OCI-LY1 (cell line): ENCODE results near the gene ADCK1.

Experiments used
- H2AFZ ChIP-seq: fragments of 200-600 bp; sonication (generic), shearing (Covaris generic); 2 replicates; pipeline ENCODE4 v1.6.0; 2014; ENCODE audit warnings: antibody characterized with exemption, mild to moderate bottlenecking, low read length
- H3F3A ChIP-seq: fragments of 200-600 bp; sonication (generic), shearing (Covaris generic); 2 replicates; pipeline ENCODE4 v1.6.0; 2014; ENCODE audit warnings: mild to moderate bottlenecking, antibody characterized with exemption, low read length, moderate library complexity; ENCODE audit not compliant: insufficient read depth
- H3K27ac ChIP-seq: fragments of 200-600 bp; sonication (generic); 2 replicates; pipeline ENCODE4 v1.5.1; 2014; ENCODE audit warnings: low read length, mixed run types, mild to moderate bottlenecking, low read depth; ENCODE audit not compliant: poor library complexity, severe bottlenecking
- H3K27me3 ChIP-seq: fragments of 200-600 bp; sonication (generic); 2 replicates; pipeline ENCODE4 v1.6.0; 2014; ENCODE audit warnings: antibody characterized with exemption, mild to moderate bottlenecking, low read length, moderate library complexity; ENCODE audit not compliant: insufficient read depth
- H3K36me3 ChIP-seq: fragments of 200-600 bp; sonication (generic); 2 replicates; pipeline ENCODE4 v1.6.1; 2014; ENCODE audit warnings: mild to moderate bottlenecking, antibody characterized with exemption, low read length, moderate library complexity, mixed read lengths; ENCODE audit not compliant: insufficient read depth
- H3K4me1 ChIP-seq: fragments of 200-600 bp; sonication (generic); 2 replicates; pipeline ENCODE4 v1.5.1; 2014; ENCODE audit warnings: mild to moderate bottlenecking, low read length, moderate library complexity; ENCODE audit not compliant: insufficient read depth, severe bottlenecking
- H3K4me2 ChIP-seq: fragments of 200-600 bp; sonication (generic), shearing (Covaris generic); 2 replicates; pipeline ENCODE4 v1.6.1; 2014; ENCODE audit warnings: low read length
- H3K4me3 ChIP-seq: fragments of 200-600 bp; sonication (generic); 2 replicates; pipeline ENCODE4 v1.5.1; 2014; ENCODE audit warnings: low read length, low read depth, mild to moderate bottlenecking, mixed read lengths; ENCODE audit not compliant: poor library complexity, severe bottlenecking
- H3K79me2 ChIP-seq: fragments of 200-600 bp; shearing (Covaris generic); 2 replicates; pipeline ENCODE4 v1.6.1; 2016; ENCODE audit warnings: mixed run types, low read length, mixed read lengths; ENCODE audit not compliant: insufficient read depth
- H3K9ac ChIP-seq: fragments of 200-600 bp; sonication (generic), shearing (Covaris generic); 2 replicates; pipeline ENCODE4 v1.6.1; 2014; ENCODE audit warnings: mild to moderate bottlenecking, low read length, mixed read lengths
- H3K9me2 ChIP-seq: fragments of 200-600 bp; sonication (generic), shearing (Covaris generic); 2 replicates; pipeline ENCODE4 v1.6.1; 2014; ENCODE audit warnings: low read depth, mild to moderate bottlenecking, low read length, mixed read lengths
- H3K9me3 ChIP-seq: fragments of 200-600 bp; shearing (Covaris generic); 2 replicates; pipeline ENCODE4 v1.6.1; 2014; ENCODE audit warnings: low read length, mixed read lengths
- H4K20me1 ChIP-seq: fragments of 200-600 bp; sonication (generic), shearing (Covaris generic); 2 replicates; pipeline ENCODE4 v1.6.0; 2016; ENCODE audit warnings: mild to moderate bottlenecking, low read length; ENCODE audit not compliant: insufficient read depth
- CTCF ChIP-seq: fragments of 200-600 bp; sonication (generic), shearing (Covaris generic); IDR thresholded peaks from 2 replicates; pipeline ENCODE4 v1.5.1; 2017; ENCODE audit warnings: mild to moderate bottlenecking, antibody characterized with exemption, low read length, moderate library complexity, mixed read lengths
- EZH2 ChIP-seq: fragments of 200-600 bp; sonication (generic), shearing (Covaris generic); IDR thresholded peaks from 2 replicates; pipeline ENCODE4 v1.8.0; 2017; ENCODE audit warnings: borderline replicate concordance, mixed run types, mild to moderate bottlenecking, antibody characterized with exemption, low read length, moderate library complexity, mixed read lengths

The ADCK1 gene

GRCh38 chr14:77848031-77848430, 48.1 kb downstream of the ADCK1 start:
- H3K27ac ChIP-seq = no peak overlapping the region
- H3K27me3 ChIP-seq = no peaks in the 10 kb centered on the region
- no peaks in the 10 kb centered on the region; the same call in 1 of the 2 replicates for H3K36me3 ChIP-seq
- no peak overlapping the region for H3K4me2 ChIP-seq
- H4K20me1 ChIP-seq = no peaks in the 10 kb centered on the region
- H3K4me1 ChIP-seq = no peaks in the 10 kb centered on the region
- TF ChIP-seq EZH2 (no peak), CTCF (no peak)
- H2AFZ ChIP-seq = no peak overlapping the region
- H3K9me3 ChIP-seq = no peaks in the 10 kb centered on the region
- no peaks in the 10 kb centered on the region for H3K9me2 ChIP-seq
- H3K4me3 ChIP-seq = no peak overlapping the region
- no peaks in the 10 kb centered on the region for H3K79me2 ChIP-seq
- no peaks in the 10 kb centered on the region for H3F3A ChIP-seq
- H3K9ac ChIP-seq = no peak overlapping the region

- H3F3A ChIP-seq = no peaks in the 10 kb centered on the region
Observed at GRCh38 chr14:77849711-77850110, 49.8 kb downstream of the ADCK1 start.

GRCh38 chr14:77853919-77854318, 54.0 kb downstream of the ADCK1 start:
- H3K27ac ChIP-seq = no peak overlapping the region
- no peak for TF ChIP-seq EZH2
- TF ChIP-seq CTCF = no peak

More at GRCh38 chr14:77849711-77850110, 49.8 kb downstream of the ADCK1 start:
- H3K27ac ChIP-seq = no peak overlapping the region
- no peaks in the 10 kb centered on the region for H3K27me3 ChIP-seq
- H3K36me3 ChIP-seq = no peaks in the 10 kb centered on the region; the same call in 1 of the 2 replicates
- H3K79me2 ChIP-seq = no peaks in the 10 kb centered on the region
- no peaks in the 10 kb centered on the region for H3K9me3 ChIP-seq
- no peak overlapping the region for H3K9ac ChIP-seq
- no peaks in the 10 kb centered on the region for H3K4me1 ChIP-seq
- TF ChIP-seq EZH2 = no peak
- TF ChIP-seq CTCF = no peak
- no peak overlapping the region for H2AFZ ChIP-seq
- no peak overlapping the region for H3K4me2 ChIP-seq
- H4K20me1 ChIP-seq = no peaks in the 10 kb centered on the region
- no peak overlapping the region for H3K4me3 ChIP-seq
- H3K9me2 ChIP-seq = no peaks in the 10 kb centered on the region

More at GRCh38 chr14:77853919-77854318, 54.0 kb downstream of the ADCK1 start:
- H3K27me3 ChIP-seq = no peaks in the 10 kb centered on the region
- H4K20me1 ChIP-seq = no peaks in the 10 kb centered on the region
- H2AFZ ChIP-seq = no peak overlapping the region
- H3K4me1 ChIP-seq = no peaks in the 10 kb centered on the region
- H3K4me3 ChIP-seq = no peak overlapping the region
- H3F3A ChIP-seq = no peaks in the 10 kb centered on the region
- H3K9ac ChIP-seq = no peak overlapping the region
- no peaks in the 10 kb centered on the region for H3K9me2 ChIP-seq
- no peaks in the 10 kb centered on the region for H3K9me3 ChIP-seq
- no peak overlapping the region for H3K4me2 ChIP-seq
- no peaks in the 10 kb centered on the region for H3K79me2 ChIP-seq
- no peaks in the 10 kb centered on the region for H3K36me3 ChIP-seq
